Adrenal gland (tissue), 5 donors: ENCODE data around the gene ALDH16A1.

ENCODE experiments used
- POLR2A ChIP-seq, 2 donors: fragments of 450-650 bp; IDR thresholded peaks; one replicate each; pipeline ENCODE4 v1.6.1; 2017; ENCODE audit warnings: antibody characterized with exemption in 2 of 2, mild to moderate bottlenecking in 2 of 2, moderate library complexity in 1 of 2
- TF ChIP-seq, protein P1 (sequence below), 6 experiments: fragments of 450-650 bp in 4 of 6; fragments of 200-600 bp in 2 of 6; sonication (generic) in 1 of 6; IDR thresholded peaks; 1 replicate in 5 of 6; 2 replicates in 1 of 6; pipeline versions ENCODE4 v1.5.1 to v1.8.0; 2016 to 2021; ENCODE audit warnings: antibody characterized with exemption in 6 of 6, mild to moderate bottlenecking in 2 of 6, moderate library complexity in 1 of 6
- donor health status: DM: no; HTN: no; CAD: no.

DNA sequence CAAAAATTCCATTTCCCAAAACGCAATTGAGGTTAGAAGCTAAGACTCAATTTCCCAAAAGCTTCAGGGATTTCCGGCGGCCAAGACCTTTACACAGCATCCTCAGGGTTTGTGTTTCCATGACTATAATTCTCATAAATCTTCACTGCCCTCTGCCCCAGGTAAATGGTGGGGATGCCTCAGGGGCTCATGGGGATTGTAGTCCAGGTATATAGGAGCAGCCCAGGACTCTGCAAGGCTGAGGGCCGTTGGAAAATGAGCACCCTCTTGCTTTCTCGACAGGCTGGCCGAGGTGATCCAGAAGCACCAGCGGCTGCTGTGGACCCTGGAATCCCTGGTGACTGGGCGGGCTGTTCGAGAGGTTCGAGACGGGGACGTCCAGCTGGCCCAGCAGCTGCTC, 6.4 kb downstream of the ALDH16A1 start:
- TF ChIP-seq, protein P1, sequence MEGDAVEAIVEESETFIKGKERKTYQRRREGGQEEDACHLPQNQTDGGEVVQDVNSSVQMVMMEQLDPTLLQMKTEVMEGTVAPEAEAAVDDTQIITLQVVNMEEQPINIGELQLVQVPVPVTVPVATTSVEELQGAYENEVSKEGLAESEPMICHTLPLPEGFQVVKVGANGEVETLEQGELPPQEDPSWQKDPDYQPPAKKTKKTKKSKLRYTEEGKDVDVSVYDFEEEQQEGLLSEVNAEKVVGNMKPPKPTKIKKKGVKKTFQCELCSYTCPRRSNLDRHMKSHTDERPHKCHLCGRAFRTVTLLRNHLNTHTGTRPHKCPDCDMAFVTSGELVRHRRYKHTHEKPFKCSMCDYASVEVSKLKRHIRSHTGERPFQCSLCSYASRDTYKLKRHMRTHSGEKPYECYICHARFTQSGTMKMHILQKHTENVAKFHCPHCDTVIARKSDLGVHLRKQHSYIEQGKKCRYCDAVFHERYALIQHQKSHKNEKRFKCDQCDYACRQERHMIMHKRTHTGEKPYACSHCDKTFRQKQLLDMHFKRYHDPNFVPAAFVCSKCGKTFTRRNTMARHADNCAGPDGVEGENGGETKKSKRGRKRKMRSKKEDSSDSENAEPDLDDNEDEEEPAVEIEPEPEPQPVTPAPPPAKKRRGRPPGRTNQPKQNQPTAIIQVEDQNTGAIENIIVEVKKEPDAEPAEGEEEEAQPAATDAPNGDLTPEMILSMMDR (IDR thresholded peaks at IDR 0.05): no peak
- TF ChIP-seq POLR2A (IDR thresholded peaks at IDR 0.05): no peak
